HepG2 (cell line): ENCODE measurements around the gene ARL5C.

Experiments used
- CHD4 ChIP-seq: fragments of 200-600 bp; sonication (generic); IDR thresholded peaks from 2 replicates; pipeline ENCODE4 v1.7.0; 2017; ENCODE audit warnings: mild to moderate bottlenecking, low read length, borderline replicate concordance
- CREB1 ChIP-seq, 2 experiments: fragments of 450-650 bp in 1 of 2; IDR thresholded peaks; 2 replicates each; pipeline ENCODE4 v1.6.1; 2016 to 2017; ENCODE audit warnings: control low read depth in 1 of 2, mild to moderate bottlenecking in 1 of 2, missing compliant biosample characterization in 1 of 2, missing genetic modification characterization in 1 of 2
- JUN ChIP-seq: sonication (generic); formaldehyde crosslinking; IDR thresholded peaks from 2 replicates; pipeline ENCODE4 v1.4.0; 2020; ENCODE audit warnings: mild to moderate bottlenecking, missing genetic modification reagents
- SMARCE1 ChIP-seq: fragments of 450-650 bp; IDR thresholded peaks from 2 replicates; pipeline ENCODE4 v1.6.1; 2017; ENCODE audit warnings: borderline replicate concordance
- ZC3H13 ChIP-seq: sonication (generic); formaldehyde crosslinking; IDR thresholded peaks from 2 replicates; pipeline ENCODE4 v1.8.1; 2023; ENCODE audit warnings: mild to moderate bottlenecking, missing genetic modification reagents, moderate library complexity
- ZNF232 ChIP-seq: sonication (generic); formaldehyde crosslinking; IDR thresholded peaks from 2 replicates; pipeline ENCODE4 v1.4.0; 2020; ENCODE audit warnings: missing genetic modification reagents, borderline replicate concordance
- TF ChIP-seq, protein P1 (sequence below): sonication (generic); formaldehyde crosslinking; IDR thresholded peaks from 2 replicates; pipeline ENCODE4 v1.5.0; 2020; ENCODE audit warnings: missing genetic modification reagents
- TF ChIP-seq, protein P2 (sequence below): sonication (generic); formaldehyde crosslinking; IDR thresholded peaks from 2 replicates; pipeline ENCODE4 v1.5.0; 2020; ENCODE audit warnings: mild to moderate bottlenecking, missing genetic modification reagents, moderate library complexity

DNA sequence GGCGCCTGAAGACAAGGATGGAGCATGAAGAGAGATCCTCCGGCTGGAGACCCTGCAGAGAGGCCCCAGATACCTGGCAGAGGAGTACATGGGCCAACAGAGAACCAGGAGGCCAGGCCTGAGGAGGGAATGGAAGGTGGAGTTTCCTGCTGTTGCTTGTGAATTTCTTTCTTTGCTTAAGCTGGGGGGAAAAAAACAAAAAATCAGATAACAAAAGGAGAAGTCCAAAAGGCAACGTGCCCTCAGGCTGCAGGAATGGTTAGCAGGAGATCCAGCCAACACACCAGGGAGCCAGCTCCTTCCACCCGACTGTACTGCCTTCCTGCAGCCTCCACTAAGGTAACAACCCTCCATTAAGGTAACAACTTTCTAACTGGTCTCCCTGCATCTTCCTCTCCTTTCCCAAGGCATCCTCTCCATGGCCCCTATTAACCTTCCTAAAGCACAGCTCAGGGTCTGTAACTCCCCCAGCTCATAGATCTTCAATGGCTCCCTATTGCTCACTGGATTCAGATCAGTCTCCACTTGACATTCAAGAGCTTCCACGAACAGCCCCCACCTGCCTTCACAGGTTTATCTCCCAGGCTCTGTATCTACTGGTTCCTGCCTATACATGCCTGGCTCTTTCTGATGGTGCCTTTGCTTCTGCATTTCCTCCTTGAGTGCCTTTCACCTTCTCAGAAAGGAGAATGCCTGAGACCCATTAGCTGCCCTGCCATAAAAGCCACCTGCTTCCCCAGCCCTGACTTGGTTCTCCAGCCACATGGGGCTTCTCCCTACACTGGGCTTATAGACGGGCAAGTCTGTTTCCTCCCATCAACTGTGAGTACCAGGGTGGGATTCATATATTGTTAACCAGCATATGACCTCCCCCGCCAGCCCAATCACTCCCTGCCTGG lies 725 bp upstream of the ARL5C start:
- no peak for TF ChIP-seq ZNF232 (CRISPR knock-in tag)
- TF ChIP-seq CHD4: no peak
- TF ChIP-seq, protein P1, sequence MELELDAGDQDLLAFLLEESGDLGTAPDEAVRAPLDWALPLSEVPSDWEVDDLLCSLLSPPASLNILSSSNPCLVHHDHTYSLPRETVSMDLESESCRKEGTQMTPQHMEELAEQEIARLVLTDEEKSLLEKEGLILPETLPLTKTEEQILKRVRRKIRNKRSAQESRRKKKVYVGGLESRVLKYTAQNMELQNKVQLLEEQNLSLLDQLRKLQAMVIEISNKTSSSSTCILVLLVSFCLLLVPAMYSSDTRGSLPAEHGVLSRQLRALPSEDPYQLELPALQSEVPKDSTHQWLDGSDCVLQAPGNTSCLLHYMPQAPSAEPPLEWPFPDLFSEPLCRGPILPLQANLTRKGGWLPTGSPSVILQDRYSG (CRISPR knock-in tag): no peak
- TF ChIP-seq, protein P2, sequence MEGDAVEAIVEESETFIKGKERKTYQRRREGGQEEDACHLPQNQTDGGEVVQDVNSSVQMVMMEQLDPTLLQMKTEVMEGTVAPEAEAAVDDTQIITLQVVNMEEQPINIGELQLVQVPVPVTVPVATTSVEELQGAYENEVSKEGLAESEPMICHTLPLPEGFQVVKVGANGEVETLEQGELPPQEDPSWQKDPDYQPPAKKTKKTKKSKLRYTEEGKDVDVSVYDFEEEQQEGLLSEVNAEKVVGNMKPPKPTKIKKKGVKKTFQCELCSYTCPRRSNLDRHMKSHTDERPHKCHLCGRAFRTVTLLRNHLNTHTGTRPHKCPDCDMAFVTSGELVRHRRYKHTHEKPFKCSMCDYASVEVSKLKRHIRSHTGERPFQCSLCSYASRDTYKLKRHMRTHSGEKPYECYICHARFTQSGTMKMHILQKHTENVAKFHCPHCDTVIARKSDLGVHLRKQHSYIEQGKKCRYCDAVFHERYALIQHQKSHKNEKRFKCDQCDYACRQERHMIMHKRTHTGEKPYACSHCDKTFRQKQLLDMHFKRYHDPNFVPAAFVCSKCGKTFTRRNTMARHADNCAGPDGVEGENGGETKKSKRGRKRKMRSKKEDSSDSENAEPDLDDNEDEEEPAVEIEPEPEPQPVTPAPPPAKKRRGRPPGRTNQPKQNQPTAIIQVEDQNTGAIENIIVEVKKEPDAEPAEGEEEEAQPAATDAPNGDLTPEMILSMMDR: no peak
- no peak for TF ChIP-seq ZC3H13 (CRISPR knock-in tag)
- TF ChIP-seq SMARCE1: no peak
- no peak for TF ChIP-seq CREB1 (IDR thresholded peaks at IDR 0.05)
- no peak for TF ChIP-seq CREB1 (CRISPR knock-in tag; IDR thresholded peaks at IDR 0.05)
- no peak for TF ChIP-seq JUN (CRISPR knock-in tag)
